WI38 (cell line): ENCODE measurements around the gene DELE1.

Experiments
- H3K4me3 ChIP-seq: 2 replicates; pipeline ENCODE4 v1.5.1; 2011; ENCODE audit warnings: low read depth, mild to moderate bottlenecking, control low read depth, low read length
- CTCF ChIP-seq: IDR thresholded peaks from 2 replicates; pipeline ENCODE4 v1.5.1; 2012; ENCODE audit warnings: low read depth, mild to moderate bottlenecking, control low read depth, low read length

The DELE1 gene

GRCh38 chr5:141923448-141924313 is at the start of gene DELE1:
Gene DELE1 (plus strand): TSS chr5:141923871. CDS start chr5:141923942, 71 bp downstream.
- H3K4me3 ChIP-seq = peak within 1 kb of the TSS; percentile 85
- no peak for TF ChIP-seq CTCF

GRCh38 chr5:141873933-141874261 is 49.8 kb upstream of the DELE1 start:
- no peak overlapping the region for H3K4me3 ChIP-seq
- TF ChIP-seq CTCF = no peak

- no peak overlapping the region for H3K4me3 ChIP-seq
- no peak for TF ChIP-seq CTCF
Observed at GRCh38 chr5:141874262-141874964, 49.3 kb upstream of the DELE1 start.

GRCh38 chr5:141875022-141875740 is 48.5 kb upstream of the DELE1 start:
- TF ChIP-seq CTCF = no peak
- no peak overlapping the region for H3K4me3 ChIP-seq

GRCh38 chr5:141875795-141876627 is 47.7 kb upstream of the DELE1 start:
- no peak for TF ChIP-seq CTCF
- H3K4me3 ChIP-seq = no peak overlapping the region

- no peak overlapping the region for H3K4me3 ChIP-seq
- no peak for TF ChIP-seq CTCF
Observed at GRCh38 chr5:141876628-141877355, 46.9 kb upstream of the DELE1 start.
